GM18517 (cell line): ENCODE data around the gene MAN1C1.
"Not testable (repeated sequence)": the region's sequence is repeated elsewhere in the genome, so short reads cannot be mapped to it uniquely, and the experiment has no call there.

Experiments used
- ATAC-seq: cut with Tn5 transposase; IDR thresholded peaks from one replicate; pipeline ENCODE4 v1.9.1; 2021; ENCODE audit warnings: mild to moderate bottlenecking, moderate library complexity; ENCODE audit not compliant: unreplicated experiment

The MAN1C1 gene

GRCh38 chr1:25653558-25653957 is 37.0 kb downstream of the MAN1C1 start:
- ATAC-seq: no peak

GRCh38 chr1:25654109-25654660 is 37.6 kb downstream of the MAN1C1 start:
- no peak for ATAC-seq

GRCh38 chr1:25657121-25657882 is 40.7 kb downstream of the MAN1C1 start:
- no peak for ATAC-seq

GRCh38 chr1:25657883-25658760 is 41.5 kb downstream of the MAN1C1 start:
- no peak for ATAC-seq

GRCh38 chr1:25658791-25659431 is 42.3 kb downstream of the MAN1C1 start:
- no peak for ATAC-seq

GRCh38 chr1:25661043-25661815 is 44.6 kb downstream of the MAN1C1 start:
- no peak for ATAC-seq

GRCh38 chr1:25662061-25662460 is 45.5 kb downstream of the MAN1C1 start:
- ATAC-seq: no peak

GRCh38 chr1:25662959-25663358 is 46.4 kb downstream of the MAN1C1 start:
- ATAC-seq: not testable (repeated sequence)

GRCh38 chr1:25664357-25665199 is 48.0 kb downstream of the MAN1C1 start:
- no peak for ATAC-seq

- ATAC-seq: no peak
These were observed 49.9 kb downstream of the MAN1C1 start for GRCh38 chr1:25666460-25666859.

- ATAC-seq: no peak
These were observed 52.5 kb downstream of the MAN1C1 start for GRCh38 chr1:25668931-25669573.

GRCh38 chr1:25669781-25670567 is 53.4 kb downstream of the MAN1C1 start:
- ATAC-seq: no peak

- ATAC-seq: no peak
These were observed 55.3 kb downstream of the MAN1C1 start for GRCh38 chr1:25671929-25672328.

GRCh38 chr1:25672763-25673409 is 56.3 kb downstream of the MAN1C1 start:
- ATAC-seq: no peak

GRCh38 chr1:25673456-25673855 is 56.9 kb downstream of the MAN1C1 start:
- no peak for ATAC-seq

GRCh38 chr1:25673962-25674806 is 57.6 kb downstream of the MAN1C1 start:
- no peak for ATAC-seq

- ATAC-seq: no peak
These were observed 58.2 kb downstream of the MAN1C1 start for GRCh38 chr1:25674807-25675084.
